Measurements from ENCODE around the gene TMEM120B.

GRCh38 chr12:121787063-121788025 lies 74.8 kb downstream of the TMEM120B start:
- TF ChIP-seq CTCF (IDR thresholded peaks at IDR 0.05; ENCODE audit: low read length) (no peak), EZH2phosphoT487 (IDR thresholded peaks at IDR 0.05; ENCODE audit: low read length) (no peak)
